Inferior parietal cortex (tissue), 1 donor: ENCODE results near the gene MTHFD1.

ENCODE experiments used
- DNase-seq: peaks from one replicate; pipeline ENCODE4 v3.0.0-alpha.2; 2016; ENCODE audit errors: extremely low spot score

MTHFD1 gene

DNA sequence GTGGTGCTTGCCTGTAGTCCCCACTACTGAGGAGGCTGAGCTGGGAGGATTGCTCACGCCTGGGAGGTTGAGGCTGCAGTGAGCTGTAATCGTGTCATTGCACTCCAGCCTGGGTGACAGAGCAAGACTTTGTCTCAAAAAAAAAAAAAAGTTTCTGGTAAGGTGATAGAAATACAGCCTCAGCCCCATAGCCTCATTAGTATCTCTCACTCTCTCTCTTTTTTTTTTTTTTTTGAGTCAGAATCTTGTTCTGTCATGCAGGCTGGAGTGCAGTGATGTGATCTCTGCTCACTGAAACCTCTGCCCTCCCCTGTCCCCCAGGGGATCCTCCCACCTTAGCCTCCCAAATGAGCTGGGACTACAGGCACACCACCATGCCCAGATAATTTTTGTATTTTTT is 19.2 kb downstream of the MTHFD1 start:
- DNase-seq: no peak

DNA sequence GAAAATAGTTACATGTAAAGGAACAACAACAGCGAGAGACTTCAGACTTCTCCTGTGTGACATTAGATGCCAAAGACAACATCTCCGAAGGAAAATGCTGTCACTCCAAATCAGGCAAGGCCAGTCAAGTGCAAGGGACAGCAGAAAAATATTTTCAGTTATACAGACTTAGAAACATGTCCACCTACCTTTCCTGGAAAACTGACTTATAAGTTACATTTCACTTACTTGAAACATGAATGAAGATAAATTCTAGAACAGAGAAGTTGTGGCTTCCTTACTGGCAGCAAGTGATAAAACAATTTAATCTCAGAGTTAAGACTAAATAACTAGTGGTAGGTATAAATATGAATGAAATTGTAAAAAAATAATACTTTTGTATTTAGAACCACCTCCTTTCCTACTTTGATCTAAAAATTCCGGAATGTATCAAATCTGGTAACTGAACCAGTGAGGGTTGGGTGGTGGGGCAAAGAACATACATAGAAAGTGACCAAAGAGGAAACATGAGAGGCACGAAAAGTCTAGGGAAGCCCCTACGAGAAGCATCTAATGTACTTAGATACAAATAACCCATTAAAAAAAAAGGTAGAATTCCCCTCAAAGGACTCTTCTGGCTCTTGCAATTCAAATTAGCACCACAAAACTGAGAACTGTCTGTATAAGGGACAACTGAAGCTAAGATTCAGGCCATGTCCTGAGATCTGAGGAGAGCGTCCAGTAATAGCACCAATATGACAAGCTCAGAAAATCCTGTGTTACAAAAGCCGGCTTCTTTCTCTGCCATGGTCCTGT is 21.2 kb downstream of the MTHFD1 start:
- DNase-seq: no peak

DNA sequence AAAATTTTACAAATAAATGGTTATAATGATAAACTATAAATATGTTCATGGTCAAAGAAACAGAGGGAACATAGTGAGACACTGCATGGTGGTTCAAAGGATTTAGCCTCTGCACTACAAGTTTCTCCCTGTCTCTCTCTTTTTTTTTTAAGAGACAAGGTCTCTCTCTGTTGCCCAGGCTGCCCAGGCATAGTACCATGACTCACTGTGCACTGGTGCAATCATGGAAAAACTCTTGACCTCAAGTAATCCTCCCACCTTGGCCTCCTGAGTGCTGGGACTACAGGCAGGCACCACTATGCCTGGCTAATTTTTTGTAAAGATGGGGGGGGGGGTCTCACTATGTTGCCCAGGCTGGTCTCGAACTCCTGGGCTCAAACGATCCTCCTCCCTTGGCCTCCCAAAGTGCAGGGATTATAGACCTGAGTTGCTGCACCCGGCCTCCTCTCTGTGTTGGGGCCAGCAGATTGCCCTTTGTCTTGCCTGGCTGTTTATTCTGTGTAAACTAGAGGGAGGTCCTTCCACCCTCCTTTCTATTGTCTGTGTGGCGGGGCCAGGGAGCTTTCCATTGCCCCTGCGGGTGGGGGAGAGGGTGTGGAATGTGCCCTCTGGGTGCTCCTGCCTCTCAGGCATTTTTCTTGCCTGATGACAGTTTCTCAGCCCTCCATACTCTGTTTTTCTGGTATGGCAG is 22.1 kb downstream of the MTHFD1 start:
- no peak for DNase-seq

DNA sequence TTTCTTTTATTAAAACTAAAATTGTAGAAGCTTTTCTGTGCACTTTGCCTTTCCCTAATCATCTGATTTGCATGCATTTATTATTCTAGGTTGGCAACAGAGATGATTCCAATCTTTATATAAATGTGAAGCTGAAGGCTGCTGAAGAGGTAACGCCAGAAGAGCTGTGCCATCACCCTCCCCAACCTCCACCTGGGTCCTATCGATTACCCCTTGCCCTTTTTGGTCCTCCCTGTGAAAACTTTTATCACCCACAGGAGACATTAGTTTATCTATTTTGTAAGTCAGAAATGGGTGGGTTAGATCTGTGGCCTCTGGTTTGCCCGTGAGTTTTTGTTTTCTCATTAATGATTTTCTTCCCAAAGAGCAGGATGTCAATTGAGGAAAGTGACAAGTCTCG is 22.8 kb downstream of the MTHFD1 start:
- DNase-seq: no peak

DNA sequence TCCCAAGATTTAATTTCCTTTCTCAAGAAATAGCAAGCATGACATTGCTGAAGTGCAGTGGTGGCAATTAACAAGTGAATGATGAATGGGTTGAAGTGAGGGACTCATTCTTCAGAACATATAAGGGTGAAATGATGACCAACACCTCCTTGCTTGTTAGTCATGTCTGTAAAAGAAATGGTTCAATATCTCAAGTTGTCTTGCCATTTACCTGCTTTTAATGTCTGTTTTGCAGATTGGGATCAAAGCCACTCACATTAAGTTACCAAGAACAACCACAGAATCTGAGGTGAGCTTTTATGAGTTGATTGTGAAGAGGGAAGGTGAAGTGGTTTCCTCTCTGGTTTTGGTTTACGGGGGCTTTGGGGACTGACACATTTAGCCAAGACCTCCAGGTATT is 24.1 kb downstream of the MTHFD1 start:
- DNase-seq: no peak

DNA sequence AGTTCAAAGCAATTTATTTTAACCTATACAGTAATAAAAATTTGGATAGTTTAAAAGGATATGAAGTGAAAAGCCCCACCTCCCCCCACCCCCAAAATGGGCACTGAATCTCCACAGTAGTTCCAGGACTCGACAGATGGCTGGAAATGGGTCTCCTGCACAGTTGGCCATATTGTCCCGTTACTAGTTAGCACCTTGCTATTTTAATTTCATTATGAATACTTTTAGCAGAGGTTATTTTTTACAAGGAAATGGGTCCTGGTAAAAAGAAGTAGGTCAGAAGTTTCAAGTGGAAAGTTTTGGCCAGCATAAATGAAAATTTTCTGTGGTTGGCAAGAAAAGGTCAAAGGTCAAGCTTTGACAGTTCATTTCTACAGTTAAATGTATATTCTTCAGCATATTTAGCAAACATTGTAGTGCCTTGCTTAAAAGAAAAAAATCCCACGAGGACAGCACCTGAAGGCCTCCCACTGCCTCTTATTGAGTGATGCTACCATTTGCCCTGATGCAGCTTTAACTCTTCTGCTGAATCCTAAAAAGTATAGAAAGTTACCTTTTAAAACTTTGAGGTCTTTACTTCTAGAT is 28.3 kb downstream of the MTHFD1 start:
- DNase-seq: no peak

DNA sequence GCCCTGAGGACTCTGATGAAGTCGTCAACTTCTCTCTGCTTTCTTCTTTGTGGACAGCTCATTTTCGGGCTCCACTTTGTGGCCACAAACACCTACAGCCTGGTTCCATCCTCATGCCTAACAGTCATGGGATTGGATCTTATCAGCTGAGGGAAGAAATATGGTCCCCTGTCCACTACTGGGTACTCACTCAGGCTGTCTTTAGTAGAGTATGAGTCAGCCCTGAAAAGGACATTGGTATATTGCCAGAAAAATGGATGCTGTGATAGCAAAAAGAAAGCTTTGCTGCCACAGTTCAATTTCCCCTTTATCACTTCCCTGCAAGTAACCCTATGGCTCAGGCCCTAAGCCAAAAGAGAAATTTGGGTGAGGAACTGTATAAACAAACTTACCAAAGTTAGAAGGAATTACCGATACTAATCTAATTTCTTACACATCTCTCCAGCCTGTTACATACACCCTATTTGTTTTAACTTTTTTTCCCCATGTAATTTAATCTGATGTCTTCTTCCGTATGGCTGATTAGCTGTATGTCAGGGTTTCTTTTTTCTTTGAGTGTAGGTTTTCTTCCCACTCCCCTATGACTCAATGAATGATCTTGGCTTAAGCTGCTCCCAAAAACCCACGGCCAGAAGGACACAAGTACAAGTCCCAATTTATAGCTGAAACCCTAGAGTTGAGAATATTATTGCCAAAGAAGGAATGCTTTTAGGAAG is 29.1 kb downstream of the MTHFD1 start:
- DNase-seq: no peak

DNA sequence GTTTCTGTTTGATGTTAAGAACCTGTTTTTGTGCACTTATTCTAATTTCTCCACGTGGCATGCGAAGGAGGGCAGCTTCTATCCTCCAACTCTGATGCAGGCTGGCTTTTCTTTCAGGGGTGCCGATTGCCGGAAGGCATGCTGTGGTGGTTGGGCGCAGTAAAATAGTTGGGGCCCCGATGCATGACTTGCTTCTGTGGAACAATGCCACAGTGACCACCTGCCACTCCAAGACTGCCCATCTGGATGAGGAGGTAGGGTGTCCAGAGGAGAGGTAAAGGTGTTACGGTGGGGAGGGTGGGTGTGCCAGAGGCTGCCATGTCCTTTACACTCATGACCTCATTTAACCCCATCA is 29.6 kb downstream of the MTHFD1 start:
- DNase-seq: no peak

DNA sequence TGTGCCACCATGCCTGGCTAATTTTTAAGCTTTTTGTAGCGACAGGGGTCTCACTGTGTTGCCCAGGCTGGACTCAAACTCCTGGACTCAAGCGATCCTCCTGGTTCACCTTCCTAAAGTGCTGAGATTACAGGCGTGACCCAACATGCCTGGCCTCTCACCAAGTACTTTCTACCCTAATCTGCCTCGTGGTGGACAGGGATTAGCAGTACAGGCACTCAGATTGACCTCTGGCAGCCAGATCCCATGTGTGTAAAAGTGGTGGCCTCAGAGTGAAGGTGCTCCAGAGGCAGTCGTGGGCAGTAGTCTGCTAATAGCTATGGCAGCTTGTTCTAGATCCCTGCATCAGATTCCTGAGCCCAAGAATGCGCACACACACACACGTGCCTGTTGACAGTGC is 30.9 kb downstream of the MTHFD1 start:
- no peak for DNase-seq

DNA sequence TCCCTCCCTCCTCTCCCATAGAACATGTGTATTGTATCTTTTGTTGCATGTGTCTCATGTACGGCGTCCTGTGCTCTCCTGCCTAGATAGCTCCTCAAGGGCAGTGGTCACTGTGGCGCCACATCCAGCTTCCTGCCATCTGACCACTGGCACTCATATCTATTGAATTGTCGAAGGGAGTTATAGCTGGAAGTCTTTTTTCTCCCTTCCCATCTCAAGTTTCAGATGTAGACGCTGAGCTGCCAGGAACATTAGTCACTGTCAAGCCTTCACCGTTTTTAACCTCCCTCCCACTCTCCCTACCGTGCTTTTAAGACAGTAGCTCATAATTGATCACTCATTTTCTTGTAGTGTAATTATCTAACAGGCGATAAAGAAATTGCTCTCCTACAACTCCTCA is 33.0 kb downstream of the MTHFD1 start:
- no peak for DNase-seq

DNA sequence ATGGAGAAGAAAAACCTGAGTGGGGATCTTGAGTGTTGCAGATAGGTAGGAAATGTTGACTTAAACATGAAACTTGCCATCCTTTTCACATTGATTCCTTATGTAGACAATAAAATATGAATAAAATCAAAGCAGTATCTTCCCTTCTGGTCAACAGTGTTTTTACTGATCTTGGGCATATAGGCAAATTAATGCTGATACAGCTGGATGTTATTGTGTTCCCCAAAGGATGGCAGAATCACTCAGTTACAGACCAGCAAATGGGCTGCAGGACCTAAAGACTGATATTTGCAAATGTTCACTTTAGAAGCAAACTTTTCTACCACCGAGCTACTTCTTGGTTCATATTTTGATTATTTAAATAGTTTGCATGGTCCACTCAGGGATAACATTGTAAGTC is 33.9 kb downstream of the MTHFD1 start:
- DNase-seq: no peak

DNA sequence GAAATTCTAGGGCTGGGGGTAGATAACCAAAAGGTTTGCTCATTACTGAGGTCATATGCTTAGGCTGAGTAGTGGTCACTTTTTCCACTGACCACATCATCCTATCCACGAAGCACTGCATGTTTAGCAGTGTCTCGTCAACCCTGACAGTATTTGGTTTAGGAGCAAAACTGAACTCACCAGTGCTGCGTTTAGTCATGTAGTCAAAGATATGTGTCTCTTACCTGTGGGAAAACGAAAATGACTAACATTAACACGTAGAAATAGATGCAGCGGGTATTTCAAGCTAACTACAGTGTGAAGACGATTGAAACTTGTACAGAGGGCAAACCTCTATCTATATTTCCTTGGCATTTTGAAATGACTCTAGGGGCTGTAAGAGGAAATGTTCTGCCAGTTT is 34.6 kb downstream of the MTHFD1 start:
- DNase-seq: no peak

DNA sequence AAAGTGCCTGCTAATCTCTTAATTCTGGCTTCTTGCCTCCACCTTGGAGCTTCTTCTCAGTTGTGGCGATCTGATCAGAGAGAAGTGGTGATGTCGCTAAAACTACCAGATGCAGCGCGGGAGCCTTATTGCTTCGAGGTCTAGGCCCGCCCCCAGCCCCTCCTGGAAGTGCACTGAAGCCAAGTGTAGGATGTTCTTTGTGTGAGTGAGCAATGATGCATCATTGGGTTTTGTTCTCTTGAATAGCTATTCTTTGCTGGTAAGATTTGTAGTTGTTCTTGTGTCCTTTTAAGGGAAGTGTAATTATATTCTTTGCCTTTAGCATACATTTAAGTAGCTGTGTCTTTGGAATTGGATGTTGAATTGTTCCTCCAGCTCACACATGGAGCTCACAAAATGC is 35.8 kb downstream of the MTHFD1 start:
- no peak for DNase-seq

DNA sequence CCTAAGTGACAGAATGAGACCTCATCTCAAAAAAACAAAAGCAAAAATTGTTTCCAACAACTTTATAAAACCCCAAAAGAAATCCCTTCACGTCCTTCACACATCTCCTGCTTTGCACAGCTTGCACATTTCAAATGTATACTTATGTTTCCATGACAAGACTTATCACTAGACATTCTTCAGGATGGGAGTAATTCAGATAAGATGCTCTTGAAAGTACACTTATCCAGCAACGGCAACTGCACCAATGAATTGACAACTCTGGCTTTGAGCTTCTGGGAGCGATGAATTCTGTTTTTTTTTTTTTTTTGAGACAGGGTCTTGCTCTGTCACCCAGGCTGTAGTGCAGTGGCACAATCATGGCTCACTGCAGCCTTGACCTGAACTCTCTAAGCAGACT is 46.4 kb downstream of the MTHFD1 start:
- DNase-seq: no peak

DNA sequence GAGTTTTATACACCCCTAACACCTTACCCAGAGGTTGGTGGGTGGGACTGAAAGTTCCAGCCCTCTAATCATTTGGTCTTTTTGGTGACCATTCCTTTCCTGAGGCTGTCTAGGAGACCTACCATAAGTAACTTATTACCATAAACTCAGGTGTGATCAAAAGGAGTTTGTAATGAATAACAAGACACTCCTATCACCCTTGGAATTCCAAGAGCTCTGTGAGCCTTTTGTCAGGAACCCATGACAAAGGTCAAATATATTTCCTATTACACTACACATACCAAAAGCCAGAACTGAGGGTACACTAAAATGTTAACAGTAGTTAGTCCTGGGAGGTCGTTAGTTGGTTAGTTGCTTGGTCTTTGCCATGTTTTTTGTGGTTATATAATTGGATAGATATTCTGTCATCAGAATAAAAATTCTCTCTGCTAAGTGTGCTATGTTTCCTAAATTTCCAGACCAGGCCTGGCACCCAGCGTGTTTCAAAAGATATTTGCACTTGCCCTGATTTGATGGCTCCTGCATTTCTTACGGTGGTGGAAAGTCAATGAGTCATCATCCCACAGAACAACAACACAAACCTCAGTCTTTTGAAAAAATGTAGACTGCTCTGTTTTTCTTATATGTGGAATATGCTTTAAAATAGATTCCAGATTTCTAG is 50.2 kb downstream of the MTHFD1 start:
- DNase-seq: no peak

DNA sequence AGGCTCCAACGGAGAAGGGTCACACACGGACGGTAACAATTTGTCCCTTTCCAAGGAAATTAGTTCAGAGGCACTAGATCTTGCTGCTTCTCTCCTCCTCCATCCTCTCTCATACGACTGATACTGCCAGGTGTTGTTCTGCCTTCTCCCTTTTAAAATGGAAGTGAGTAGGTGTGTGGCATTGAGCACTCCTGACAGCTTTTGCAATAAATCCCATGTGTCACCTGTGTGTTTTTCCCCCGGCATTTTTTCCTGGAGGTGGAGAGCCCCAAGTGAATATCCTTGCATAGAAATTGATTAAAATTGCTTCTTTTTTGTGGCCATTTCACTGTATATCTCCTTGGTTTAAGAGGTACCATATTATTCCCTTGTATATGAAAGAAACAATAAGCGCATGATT is 51.0 kb downstream of the MTHFD1 start:
- no peak for DNase-seq

DNA sequence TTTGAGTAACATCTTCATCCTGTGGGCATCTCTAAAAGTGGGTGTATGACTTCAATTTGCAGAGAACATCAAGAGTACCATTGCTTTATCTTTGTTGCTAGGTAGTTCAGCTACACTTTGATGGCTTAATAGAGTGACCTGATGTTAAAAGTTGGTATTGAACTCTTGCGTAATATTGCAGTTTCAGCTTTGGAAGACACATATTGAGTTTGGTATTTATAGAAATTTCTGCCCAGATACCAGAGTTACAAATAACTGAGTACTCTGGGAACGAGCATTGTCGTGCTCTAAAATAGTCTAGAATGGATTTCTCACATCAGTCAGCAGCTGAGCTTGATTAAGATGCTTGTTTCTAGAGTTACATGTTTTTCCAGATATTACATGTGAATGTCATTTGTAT is 52.3 kb downstream of the MTHFD1 start:
- DNase-seq: no peak

DNA sequence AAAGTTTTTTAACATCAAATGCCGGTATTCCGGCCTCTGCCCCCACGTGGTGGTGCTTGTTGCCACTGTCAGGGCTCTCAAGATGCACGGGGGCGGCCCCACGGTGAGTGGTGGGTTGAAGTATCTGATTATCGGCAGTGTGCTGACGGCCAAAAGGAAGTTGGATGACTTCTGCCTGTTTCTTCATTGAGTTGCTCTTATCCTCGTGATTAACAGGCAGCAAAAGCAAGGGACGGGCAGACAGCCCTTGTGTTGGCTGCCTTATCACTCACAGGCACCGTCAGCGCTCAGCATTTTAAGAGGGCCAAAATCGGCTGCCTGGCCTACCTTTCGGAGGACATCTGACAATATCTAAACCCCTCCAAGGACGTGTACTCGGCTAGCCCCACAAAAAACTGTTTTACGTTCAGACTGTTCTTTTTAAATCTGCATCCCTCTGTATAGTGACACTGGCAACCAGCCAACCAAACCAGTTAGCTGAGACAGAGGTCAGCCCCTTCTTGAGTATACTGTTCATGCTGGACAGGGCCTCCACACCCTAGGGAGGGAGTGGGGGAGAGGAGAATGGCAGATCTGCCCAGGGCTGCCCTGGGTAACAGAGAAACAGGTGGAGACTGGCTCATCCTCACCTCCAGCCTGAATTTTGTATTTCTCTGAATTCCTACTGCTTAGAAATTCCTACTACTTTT is 54.3 kb downstream of the MTHFD1 start:
- no peak for DNase-seq

DNA sequence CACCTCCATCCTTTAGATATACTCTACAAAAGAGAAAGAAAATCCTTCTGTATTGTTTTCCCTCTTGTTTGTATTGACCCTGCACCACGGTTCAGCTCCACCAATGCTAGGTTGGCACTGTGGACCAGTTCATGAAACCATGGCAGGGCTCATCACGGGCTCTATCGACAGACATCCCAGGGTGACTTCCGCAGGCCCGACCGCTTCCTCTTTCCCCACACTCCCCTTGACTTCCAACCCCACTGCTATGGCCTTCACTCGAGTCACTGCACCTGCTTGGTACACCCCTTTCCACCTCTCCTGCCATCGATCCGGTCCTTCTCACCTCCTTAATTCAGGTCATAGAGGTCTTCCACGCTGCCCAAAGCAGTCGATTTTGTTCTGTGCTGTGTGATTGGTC is 56.0 kb downstream of the MTHFD1 start:
- DNase-seq: no peak

DNA sequence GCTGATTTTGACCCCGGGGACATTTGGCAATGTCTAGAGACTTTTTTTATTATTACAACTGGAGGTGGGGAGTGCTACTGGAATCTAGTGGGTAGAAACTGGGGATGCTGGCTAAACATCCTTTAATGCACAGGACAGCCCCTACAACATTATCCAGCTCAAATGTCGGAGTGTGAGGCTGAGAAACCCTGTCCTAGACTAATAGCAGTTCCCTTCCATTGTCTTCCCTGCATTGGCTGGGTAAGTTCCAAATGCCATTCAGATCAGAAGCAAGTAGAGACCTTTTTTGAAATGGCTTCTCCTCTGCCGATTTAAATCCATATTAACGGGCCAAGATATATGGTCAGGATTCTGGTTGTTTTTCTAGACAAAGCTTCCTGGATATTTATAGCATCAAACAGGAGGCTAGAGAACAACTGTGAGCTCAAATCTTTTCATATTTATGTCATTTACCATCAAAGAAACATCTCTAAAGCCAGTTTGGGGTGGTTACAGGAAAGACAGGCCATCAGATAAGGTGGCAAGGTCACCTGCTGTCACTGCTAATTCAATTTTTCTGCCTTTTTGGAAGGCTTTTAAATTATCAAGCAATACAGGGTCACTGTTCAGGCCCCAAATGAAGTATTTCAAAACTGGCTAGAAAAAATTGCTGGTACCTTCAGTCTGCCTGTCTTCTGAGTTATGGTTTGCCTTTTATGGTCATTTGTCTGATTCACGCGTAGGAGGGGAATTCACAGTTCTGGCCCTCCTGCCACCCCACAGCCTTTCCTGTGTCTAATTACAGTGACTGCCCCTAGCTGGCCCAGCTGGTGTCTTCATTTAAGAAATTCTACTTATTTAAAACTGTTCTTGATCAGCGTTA is 57.1 kb downstream of the MTHFD1 start:
- DNase-seq: no peak
